GM15510 (cell line): ENCODE measurements around the gene SELPLG.

Experiments
- POLR2A ChIP-seq: IDR thresholded peaks from 3 replicates; pipeline ENCODE4 v1.6.1; 2011; ENCODE audit warnings: borderline replicate concordance; ENCODE audit not compliant: insufficient read length; ENCODE audit errors: extremely low read depth

Gene SELPLG

DNA sequence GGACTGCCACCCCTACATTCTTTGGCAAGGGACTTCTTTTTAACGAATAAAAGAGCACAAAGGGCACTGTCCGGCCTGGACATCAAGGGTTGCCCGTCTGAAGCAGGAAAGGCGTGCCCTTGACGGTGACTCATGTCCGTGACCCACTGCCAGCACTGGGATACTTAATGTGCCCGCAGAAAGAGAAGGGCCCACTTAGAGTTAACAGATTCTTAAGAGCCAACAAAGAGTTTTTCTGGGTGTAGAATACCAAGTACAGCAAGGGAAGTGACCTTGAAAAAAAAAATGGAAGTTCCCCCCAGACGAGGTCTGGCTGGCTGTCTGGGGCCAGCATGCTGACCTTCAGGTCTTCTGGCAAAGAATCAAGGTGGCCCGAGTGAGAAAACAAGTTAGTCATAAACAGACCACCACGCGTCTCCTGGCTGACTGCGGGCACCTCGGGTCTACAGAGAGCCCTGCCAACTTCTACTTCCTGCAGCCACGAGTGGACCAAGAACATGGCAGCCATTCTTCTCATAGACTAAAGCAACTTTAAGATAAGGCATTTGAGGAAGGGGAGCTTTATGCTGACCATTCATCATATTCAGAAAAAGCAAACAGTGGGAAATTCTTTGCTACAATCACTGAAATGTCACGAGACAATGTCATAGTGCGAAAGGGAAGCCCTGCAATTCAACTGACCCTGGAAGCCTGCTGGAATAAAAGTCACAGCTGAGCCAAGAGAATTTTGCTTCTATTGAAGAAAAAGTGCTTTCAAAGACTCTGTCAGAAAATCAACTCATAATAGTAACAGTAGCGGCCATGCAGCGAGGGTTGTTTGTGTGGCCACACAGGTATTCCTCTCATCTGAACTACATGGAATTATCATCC is 10.5 kb upstream of the SELPLG start:
- TF ChIP-seq POLR2A: no peak

DNA sequence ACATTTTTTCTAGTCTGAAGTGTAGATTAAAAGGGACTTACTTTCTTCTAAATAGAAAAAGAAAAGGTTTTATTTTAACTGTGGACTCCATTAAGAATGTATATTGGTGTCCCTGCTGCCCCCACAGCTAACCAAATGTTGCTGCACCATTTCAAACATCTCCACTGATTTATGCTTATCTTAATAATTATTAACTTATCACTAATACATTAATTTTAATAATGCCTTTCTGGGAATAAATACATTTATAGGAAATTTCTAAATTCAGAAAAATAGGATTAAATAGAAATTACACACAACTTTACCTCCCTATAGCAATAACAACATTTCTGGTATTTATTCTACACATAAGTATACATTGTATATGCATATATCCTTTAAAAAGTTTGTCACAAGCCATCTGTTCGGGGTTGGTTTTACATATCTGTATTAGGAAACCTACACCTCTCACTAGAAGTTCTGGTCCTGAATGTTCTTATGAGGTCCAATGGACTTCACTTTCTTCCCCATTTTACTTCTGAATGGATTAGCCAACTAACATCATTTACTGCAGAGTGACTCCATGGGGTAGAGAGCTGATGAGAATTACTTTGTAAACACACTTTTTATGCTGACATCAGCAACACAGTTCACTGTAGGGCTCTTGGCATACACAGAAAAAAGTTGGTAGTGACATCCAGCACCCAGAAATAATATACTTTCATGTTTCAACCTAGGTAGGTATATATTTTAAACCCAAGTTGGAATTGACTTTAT is 9.4 kb upstream of the SELPLG start:
- TF ChIP-seq POLR2A: no peak

DNA sequence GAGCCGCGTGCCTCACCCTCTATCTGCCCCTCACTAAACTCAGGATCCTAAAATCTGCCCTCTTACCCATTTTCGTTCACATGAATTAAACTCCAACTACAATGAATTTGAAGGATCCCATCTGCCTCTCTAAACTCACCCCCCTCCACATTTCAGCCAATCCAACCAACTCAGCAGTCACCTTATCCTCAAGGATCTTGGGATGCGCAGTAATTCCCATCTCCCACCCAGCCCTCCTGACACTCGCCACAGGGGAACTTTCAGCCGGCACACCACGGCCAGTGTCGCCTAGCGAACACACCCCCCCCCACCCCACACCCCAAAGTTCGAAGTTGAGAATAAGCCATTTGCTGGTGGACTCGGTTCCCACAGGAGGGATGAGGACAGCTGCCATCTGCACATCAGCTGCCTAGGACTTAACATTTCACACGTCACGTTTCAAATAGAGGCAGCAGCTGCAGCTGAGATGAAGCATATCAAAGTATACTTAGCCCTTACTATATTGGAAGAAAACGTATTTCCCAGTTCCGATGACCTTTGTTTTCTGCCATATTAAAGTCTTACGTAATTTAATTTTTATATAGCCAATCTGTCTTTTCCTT is 8.7 kb upstream of the SELPLG start:
- TF ChIP-seq POLR2A: no peak

DNA sequence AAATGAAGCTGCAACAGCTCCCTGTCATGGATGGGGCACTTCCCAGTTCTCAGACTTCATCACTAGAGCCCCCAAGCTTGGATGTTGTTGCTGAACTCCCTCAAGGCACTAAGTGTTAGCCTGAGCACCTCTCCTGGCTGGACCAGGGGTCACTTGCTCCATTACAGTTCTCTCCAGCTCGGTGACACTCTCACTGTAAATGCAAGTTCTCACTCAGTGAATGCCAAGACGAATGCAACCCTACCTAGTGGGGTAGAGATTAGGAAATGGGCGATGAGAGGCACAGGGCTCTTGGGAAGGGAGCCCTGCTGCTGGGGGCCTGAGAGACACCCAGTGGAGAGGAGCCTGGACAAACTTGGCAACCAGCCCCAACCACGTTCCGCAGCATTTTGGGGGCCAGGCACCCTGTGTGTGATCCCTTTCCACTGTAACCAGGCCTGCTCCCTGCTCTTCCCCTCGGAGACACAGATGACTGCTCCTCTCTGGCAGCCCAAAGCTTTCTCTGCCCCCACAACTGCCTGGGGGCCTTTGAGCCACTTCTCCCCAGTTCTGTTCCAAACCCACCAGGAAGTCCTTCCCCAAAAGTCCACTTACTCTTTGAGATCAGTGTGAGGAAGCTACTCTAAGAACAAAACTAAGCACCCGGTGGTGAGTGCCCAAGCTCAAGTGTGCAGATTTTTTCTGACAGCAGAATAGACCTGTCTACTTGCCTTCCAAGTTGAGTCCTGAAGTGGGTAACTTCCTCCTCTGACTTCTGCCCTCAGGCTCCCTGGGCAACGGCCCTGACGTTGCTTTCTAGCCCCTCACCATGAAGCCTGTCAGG is 8.0 kb upstream of the SELPLG start:
- peak; percentile 16 for TF ChIP-seq POLR2A

DNA sequence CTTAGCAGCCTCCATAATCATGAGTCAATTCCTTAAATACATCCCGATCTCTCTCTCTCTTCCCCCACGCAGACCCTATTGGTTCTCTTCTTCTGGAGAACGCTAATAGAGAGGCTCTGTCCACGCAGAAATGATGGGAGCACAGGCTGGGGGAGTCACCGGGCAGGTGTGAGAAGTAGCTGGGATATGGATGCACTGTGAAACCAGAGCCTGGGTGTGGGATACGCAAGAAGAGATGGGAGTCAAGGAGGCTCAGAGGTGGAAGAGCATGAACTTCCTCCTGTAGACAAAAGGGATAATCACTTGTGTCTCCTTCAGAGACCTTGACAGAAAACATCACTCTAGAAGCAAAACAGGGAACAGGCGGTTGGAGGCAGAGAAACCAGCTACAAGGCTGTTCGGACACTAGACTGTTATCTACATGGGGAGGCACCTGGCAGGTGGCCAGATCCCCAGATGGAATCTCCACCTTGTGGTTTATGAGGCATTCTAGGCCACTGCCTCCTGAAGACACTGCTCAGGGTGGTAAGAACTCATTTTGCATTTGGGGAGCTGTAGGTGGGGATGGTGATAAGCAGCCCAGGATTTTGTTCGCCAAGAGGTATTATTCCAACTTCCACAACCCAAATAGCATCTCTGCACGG is 7.2 kb upstream of the SELPLG start:
- TF ChIP-seq POLR2A: no peak

DNA sequence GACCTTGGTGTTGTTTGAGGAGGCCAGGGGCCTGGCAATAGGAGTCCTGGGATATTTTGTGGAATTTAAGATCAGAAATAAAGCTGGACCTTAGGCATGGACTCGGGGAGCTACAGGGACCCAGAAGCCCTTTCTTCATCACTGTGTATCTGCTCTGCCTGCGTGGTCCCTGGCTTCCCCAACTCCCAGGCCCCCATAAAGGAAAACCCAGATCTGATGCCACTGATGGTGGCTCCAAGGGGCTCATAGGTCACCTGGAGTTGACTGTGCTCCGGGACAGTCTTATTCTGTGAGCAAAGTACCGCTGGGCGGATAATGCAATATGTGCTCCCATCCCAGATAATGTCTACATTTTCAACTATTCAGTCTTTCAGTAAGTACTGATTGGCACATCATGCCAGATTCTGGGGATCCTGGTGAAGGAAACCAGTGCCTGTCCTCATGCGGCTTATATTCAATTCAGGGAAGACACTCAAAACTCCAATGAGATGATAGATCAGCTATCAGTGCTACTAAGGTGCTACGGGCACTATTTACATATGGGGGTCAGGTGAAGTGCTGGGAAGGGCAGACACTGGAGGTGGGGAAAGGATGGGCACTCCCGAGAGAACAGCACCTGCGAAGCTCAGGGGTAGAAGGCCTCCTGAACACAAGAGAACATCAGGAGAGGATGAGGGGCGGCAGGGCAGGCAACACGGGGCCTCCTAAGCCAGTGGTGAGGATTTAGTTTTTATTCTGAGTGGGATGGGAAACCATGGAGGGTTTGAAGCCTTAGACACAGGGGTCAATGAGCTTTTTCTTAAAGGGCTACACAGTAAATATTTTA is 5.5 kb upstream of the SELPLG start:
- no peak for TF ChIP-seq POLR2A

DNA sequence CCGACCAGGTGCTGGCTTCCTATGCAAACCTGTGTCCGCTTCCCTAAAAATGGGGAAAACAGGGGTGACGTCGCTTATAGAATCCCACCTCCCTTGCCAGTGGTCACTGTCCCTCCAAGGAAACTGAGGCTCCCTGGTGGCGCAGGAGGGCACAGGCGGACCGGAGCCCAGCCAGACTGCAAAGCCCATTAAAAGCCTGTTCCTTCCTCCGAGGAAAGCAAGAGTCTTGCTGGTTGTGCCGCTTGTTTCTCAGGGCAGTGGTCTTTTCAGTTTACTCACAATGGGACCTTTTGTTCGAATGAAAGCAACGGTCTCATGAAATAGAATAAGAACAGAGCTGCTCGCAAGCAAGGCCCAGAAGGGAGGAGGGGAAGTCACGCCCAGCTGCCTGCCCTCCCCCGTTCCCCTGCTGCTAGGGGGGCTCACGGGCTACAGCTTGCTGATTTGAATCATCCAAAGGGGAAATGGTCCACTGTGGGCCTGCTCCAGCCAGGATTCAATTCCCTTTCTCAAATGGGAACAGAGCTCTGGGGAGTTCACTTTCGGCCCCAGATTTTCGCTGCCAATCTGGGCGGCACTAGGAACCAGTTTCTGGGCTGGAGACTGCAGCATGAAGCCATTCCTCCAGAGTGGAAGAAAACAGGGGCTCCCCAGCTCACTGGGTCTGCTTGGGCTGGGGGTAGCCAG is 4.6 kb upstream of the SELPLG start:
- no peak for TF ChIP-seq POLR2A

DNA sequence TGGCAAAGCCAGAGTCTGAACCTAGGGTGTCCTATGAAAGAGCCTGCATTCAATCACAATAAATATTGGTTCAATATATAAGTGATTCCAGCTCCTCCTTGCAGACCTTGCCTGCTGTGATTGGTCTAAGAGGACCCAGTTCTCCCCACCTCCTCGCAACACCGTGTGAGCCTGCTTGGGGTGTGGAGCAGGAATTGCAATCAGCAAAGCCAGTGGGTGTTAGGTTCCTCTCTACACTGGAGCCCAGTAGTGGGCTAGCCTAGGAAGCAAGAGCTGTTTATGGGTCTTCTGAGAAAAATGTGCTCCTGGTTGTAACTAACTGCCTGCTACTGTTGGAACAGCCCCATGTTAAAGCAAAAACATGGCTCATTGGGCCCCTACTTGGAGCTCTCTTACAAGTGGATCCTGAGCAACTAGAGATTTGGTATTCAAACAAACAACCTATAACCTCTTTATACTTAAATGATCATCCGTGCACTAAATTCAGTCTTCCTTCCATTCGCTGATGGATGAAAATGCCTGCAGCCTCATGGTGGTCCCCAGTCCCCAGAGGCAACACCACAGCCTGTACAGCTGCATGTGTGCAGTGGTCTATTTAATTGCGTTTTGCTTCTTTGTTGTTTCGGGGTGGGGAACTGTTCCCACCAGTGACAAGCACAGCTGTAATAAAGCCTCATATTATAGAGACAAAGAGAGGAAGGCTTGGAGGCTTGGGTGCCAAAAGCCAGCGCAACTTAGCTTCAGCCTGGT is 3.7 kb upstream of the SELPLG start:
- TF ChIP-seq POLR2A: no peak

DNA sequence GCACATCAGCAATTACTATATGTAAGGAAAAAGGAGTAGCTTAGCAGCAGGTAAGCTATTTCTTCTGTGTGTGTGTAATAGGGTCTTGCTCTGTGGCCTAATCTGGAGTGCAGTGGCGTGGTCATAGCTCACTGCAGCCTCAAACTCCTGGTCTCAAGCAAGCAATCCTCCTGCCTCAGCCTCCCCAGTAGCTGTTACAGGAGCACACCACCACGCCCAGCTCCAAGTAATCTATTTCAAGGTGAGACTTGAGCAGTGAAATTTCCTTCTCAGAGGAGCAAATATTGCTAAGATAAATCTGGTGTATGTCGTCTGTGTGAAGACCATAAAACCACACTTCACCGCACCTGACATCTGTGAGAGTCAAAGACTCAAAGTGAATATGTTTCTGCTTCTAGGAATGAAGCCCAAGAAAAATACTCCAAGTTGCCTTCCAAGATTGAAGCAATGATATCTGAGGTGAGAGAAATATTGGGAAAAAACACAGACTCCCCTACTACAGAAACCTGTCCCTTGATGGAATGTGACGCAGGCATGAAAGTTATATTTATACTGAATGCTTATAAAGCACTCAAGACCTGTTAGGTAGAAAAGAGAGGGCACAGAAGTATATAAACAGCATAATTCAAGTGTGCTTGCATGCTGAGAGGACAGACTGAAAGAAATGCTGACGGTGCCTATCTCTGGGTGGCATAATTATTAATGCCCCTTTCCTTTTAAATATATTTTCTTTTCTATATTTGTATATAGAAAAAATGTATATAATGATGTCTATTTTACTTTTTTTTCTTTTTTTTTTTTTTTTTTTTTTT is 2.5 kb upstream of the SELPLG start:
- TF ChIP-seq POLR2A: no peak

DNA sequence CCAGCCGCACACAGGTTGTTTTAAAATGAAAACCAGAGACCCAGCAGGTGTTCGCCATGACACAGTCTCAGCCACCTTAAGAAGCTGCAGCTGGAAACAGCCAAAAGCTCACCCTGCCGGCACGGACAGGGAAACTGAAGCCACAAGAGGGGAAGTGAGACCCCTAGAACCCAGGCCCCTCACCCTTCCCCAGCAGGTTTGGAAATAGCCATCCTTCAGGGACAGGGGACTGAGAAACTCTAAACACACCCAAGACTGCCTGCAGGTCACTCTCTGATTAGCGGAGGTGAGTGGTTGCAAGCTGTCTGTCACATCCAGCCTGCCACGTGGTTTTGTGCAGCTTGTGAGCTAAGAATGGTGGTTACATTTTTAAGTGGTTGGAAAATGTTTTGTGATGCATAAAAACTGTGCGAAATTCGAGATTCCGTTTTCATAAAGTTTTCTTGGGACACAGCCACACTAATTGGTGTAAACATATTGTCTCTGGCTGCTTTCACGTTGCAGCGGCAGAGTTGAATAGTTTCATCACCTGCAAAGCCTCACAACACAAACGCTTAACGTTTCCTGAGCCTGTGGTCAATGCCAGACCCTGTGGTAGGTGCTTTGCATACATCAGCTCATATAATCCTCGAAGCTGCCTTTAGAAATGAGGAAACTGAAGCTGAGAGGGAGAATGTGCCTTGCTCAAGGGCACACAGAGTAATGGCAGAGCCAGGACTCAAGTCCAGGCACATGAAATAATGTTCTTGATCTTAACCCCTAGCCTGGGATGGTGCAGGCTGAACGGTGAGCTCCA is 1.7 kb upstream of the SELPLG start:
- peak; percentile 95 for TF ChIP-seq POLR2A

DNA sequence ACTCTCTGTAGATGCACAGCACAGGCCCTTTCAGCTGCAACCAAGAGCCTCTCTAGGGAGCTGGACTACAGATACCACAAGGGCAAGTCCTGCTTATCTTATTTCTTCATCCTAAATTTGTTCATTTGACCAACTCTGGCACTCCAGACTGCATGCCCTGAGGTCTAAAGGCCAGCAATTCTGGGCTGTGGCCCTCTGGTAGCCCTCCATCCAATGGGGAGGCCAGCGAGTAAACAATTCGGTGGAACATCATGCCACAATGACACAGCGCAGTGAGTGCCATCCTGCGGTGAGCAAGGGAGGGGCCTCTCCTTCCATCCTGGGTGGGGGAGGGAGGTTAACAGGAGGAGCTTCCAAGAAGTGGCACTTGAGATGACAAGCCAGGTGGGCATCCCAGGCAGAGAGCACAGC is 652 bp upstream of the SELPLG start:
- no peak for TF ChIP-seq POLR2A
